HCT116 (cell line): ENCODE measurements around the gene LRRC4C. TPM values are rescaled to one million over a fixed set of nuclear protein-coding genes. Genes with fewer than 3 reads are reported as not detected.

Experiments
- ATAC-seq: fragments of 200-7000 bp; cut with Tn5 transposase; 2 replicates; pipeline ENCODE4 v1.9.1; 2020; ENCODE audit warnings: mild to moderate bottlenecking, moderate library complexity
- BruUV-seq: library from RNA; stranded (reverse); fragments of 400-500 nt; replicated peaks from 2 replicates; lab custom pipeline; 2021; lab: Mats Ljungman, UMichigan
- CTCF ChIA-PET: fragments of 300-600 bp; sonication (Branson Sonifier 250); formaldehyde crosslinking; loops from one replicate; lab custom pipeline; 2021; ENCODE audit warnings: antibody characterized with exemption; lab: Charles Lee
- POLR2A ChIA-PET: fragments of 300-600, 350-600 bp; sonication (Branson Sonifier 250); formaldehyde crosslinking; loops from one replicate; lab custom pipeline; 2021; ENCODE audit warnings: antibody characterized with exemption; lab: Charles Lee
- RAD21 ChIA-PET, 2 experiments: fragments of 300-600 bp; sonication (Branson Sonifier 250); formaldehyde crosslinking; loops; one replicate each; lab custom pipeline; 2023; ENCODE audit warnings: low total read pairs in 2 of 2; ENCODE audit not compliant: uncharacterized antibody in 2 of 2, unreplicated experiment in 2 of 2, low non-redundant PET in 1 of 2; lab: Charles Lee
- DNase-seq: peaks from one replicate; pipeline ENCODE4 v3.0.0-alpha.2; 2010; ENCODE audit warnings: low read depth, low spot score
- H2AFZ ChIP-seq: fragments of 200-600 bp; shearing (Covaris generic), sonication (generic); 2 replicates; pipeline ENCODE4 v1.6.1; 2017; ENCODE audit warnings: low read depth, mixed run types, mixed read lengths, antibody characterized with exemption, low read length; ENCODE audit not compliant: poor library complexity, severe bottlenecking
- H3K27ac ChIP-seq: 2 replicates; pipeline ENCODE4 v1.5.1; 2012; ENCODE audit warnings: low read depth, low read length
- H3K27me3 ChIP-seq: fragments of 200-600 bp; sonication (generic); 2 replicates; pipeline ENCODE4 v1.6.1; 2016; ENCODE audit warnings: mixed run types, low read length, mixed read lengths; ENCODE audit not compliant: insufficient read depth
- H3K36me3 ChIP-seq, 2 experiments: fragments of 200-500 bp in 1 of 2; fragments of 200-600 bp in 1 of 2; sonication (Bioruptor generic) in 1 of 2; sonication (generic) in 1 of 2; 2 replicates each; pipeline versions ENCODE4 v1.5.1 to v1.6.1; 2014 to 2016; ENCODE audit warnings: low read length in 2 of 2, inconsistent platforms in 1 of 2, mixed read lengths in 1 of 2, mixed run types in 1 of 2; ENCODE audit not compliant: insufficient read depth in 2 of 2, control insufficient read depth in 1 of 2
- H3K4me1 ChIP-seq, 2 experiments: fragments of 200-600 bp in 1 of 2; sonication (generic) in 1 of 2; 2 replicates each; pipeline versions ENCODE4 v1.5.1 to v1.6.1; 2012 to 2017; ENCODE audit warnings: low read length in 2 of 2, inconsistent platforms in 1 of 2, mild to moderate bottlenecking in 1 of 2, mixed read lengths in 1 of 2, mixed run types in 1 of 2, moderate library complexity in 1 of 2; ENCODE audit not compliant: insufficient read depth in 2 of 2, control insufficient read depth in 1 of 2
- H3K4me2 ChIP-seq: fragments of 200-600 bp; sonication (generic); 2 replicates; pipeline ENCODE4 v1.6.1; 2017; ENCODE audit warnings: mixed run types, low read length, mixed read lengths
- H3K4me3 ChIP-seq, 2 experiments: fragments of 200-600 bp in 1 of 2; sonication (generic) in 1 of 2; replicated peaks in 1 of 2; 2 replicates each; pipeline ENCODE4 v1.5.1; 2011 to 2016; ENCODE audit warnings: low read length in 2 of 2, control low read depth in 1 of 2, low read depth in 1 of 2, mild to moderate bottlenecking in 1 of 2, mixed read lengths in 1 of 2, mixed run types in 1 of 2
- H3K79me2 ChIP-seq: fragments of 200-600 bp; sonication (generic); 2 replicates; pipeline ENCODE4 v1.6.1; 2017; ENCODE audit warnings: mild to moderate bottlenecking, mixed run types, low read length, moderate library complexity, mixed read lengths; ENCODE audit not compliant: insufficient read depth
- H3K9ac ChIP-seq: fragments of 200-600 bp; sonication (generic); 2 replicates; pipeline ENCODE4 v1.6.1; 2016; ENCODE audit warnings: low read length, mixed read lengths
- H3K9me2 ChIP-seq: fragments of 200-600 bp; sonication (generic), shearing (Covaris generic); 2 replicates; pipeline ENCODE4 v1.6.1; 2017; ENCODE audit warnings: mixed run types, mild to moderate bottlenecking, moderate library complexity; ENCODE audit not compliant: insufficient read depth
- H3K9me3 ChIP-seq, 2 experiments: fragments of 200-500 bp in 1 of 2; fragments of 200-600 bp in 1 of 2; sonication (Bioruptor generic) in 1 of 2; sonication (generic) in 1 of 2; 2 replicates each; pipeline ENCODE4 v1.6.1; 2014 to 2017; ENCODE audit warnings: low read length in 2 of 2, mixed read lengths in 2 of 2, inconsistent platforms in 1 of 2, low read depth in 1 of 2, mild to moderate bottlenecking in 1 of 2, mixed run types in 1 of 2, moderate library complexity in 1 of 2; ENCODE audit not compliant: control insufficient read depth in 1 of 2, insufficient read depth in 1 of 2
- H4K20me1 ChIP-seq: fragments of 200-600 bp; sonication (generic), shearing (Covaris generic); 2 replicates; pipeline ENCODE4 v1.6.1; 2017; ENCODE audit warnings: mixed run types, mild to moderate bottlenecking, moderate library complexity; ENCODE audit not compliant: insufficient read depth
- CBX3 ChIP-seq: IDR thresholded peaks from 2 replicates; pipeline ENCODE4 v1.6.1; 2012; ENCODE audit warnings: low read depth
- CEBPB ChIP-seq: IDR thresholded peaks from 2 replicates; pipeline ENCODE4 v1.6.1; 2012; ENCODE audit warnings: low read depth
- EZH2phosphoT487 ChIP-seq: fragments of 200-600 bp; IDR thresholded peaks from 2 replicates; pipeline ENCODE4 v1.6.1; 2018; ENCODE audit warnings: antibody characterized with exemption, borderline replicate concordance
- FOSL1 ChIP-seq: IDR thresholded peaks from 2 replicates; pipeline ENCODE4 v1.6.1; 2012; ENCODE audit warnings: low read depth
- JUND ChIP-seq: IDR thresholded peaks from 2 replicates; pipeline ENCODE4 v1.6.1; 2012
- POLR2A ChIP-seq: IDR thresholded peaks from 2 replicates; pipeline ENCODE4 v1.7.0; 2011; ENCODE audit warnings: borderline replicate concordance; ENCODE audit not compliant: insufficient read depth, insufficient read length; ENCODE audit errors: extremely low read depth
- POLR2AphosphoS5 ChIP-seq: IDR thresholded peaks from 2 replicates; pipeline ENCODE4 v1.6.1; 2011; ENCODE audit warnings: mild to moderate bottlenecking, low read depth, low read length, moderate library complexity
- SRF ChIP-seq: IDR thresholded peaks from 2 replicates; pipeline ENCODE4 v1.6.1; 2012; ENCODE audit warnings: low read depth
- TCF7L2 ChIP-seq: IDR thresholded peaks from 2 replicates; pipeline ENCODE4 v1.7.0; 2011; ENCODE audit warnings: borderline replicate concordance, inconsistent platforms; ENCODE audit not compliant: insufficient read depth, insufficient read length; ENCODE audit errors: extremely low read depth
- ZFX ChIP-seq: fragments of 450-650 bp; IDR thresholded peaks from 2 replicates; pipeline ENCODE4 v1.6.1; 2017
- ZNF274 ChIP-seq: fragments of 200-500 bp; sonication (Bioruptor generic); IDR thresholded peaks from 2 replicates; pipeline ENCODE4 v1.6.1; 2014; ENCODE audit warnings: mild to moderate bottlenecking, low read depth, low read length, inconsistent platforms
- intact Hi-C: fragments of 100-400 bp; cut with micrococcal nuclease; formaldehyde crosslinking; loops from 2 replicates; pipeline ENCODE4 v1.10.0; 2022
- total RNA-seq: library from RNA; stranded (reverse); gene quantifications from one replicate; pipeline ENCODE4 v1.2.1, GENCODE V29; 2021; ENCODE audit not compliant: unreplicated experiment
- TF ChIP-seq, protein P1 (sequence below): IDR thresholded peaks from 2 replicates; pipeline ENCODE4 v1.6.1; 2011; ENCODE audit warnings: mild to moderate bottlenecking, low read length, moderate library complexity; ENCODE audit not compliant: insufficient replicate concordance; ENCODE audit errors: extremely low read depth

LRRC4C gene
- total RNA-seq, 1 experiment from 2014 or later, result not detected

DNA sequence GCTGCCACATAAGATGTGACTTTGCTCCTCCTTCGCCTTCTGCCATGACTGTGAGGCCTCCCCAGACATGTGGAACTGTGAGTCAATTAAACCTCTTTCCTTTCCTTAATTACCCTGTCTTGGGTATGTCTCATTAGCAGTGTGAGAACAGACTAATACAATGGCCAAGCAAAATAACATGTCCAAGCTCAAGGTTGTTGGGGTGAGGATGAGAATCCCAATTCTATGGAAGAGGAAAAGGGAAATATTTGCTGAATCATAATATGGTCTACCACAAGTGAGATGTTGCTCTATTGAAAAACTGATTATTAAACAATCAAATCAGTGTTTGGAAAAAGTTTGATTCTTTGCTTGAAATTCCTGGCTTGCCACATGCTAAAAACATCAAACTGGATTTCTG lies 48.7 kb upstream of the LRRC4C start:
- CTCF ChIA-PET, result no interaction called here

DNA sequence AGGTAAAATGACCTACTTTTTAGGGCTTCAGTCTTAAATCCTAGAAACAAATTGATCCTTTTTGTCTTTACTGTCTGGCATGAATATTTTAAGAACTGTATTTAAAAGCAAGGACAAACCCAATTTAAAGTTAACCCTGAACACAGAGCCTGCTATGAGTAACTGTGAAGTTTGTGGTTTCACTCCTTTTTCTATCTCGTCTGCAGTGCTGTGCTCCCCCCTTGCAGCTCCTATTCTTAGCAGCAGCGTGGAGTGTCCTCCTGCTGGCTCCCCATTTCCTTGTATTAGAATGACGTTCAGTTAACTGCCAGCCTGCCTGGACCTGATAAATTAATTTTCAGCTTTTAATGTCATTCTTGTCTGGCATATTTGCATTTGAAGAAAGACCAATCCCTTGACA lies 40.0 kb upstream of the LRRC4C start:
- BruUV-seq, result no TSS peak
- RAD21 ChIA-PET, result no interaction called here

More for the DNA sequence above, 48.7 kb upstream of the LRRC4C start:
- intact Hi-C loops, result no loop called here
- no peak overlapping the region for H3K27ac ChIP-seq
- no peak overlapping the region for H3K9ac ChIP-seq
- DNase-seq, result no peak
- no peaks in the 10 kb centered on the region for H3K36me3 ChIP-seq
- H4K20me1 ChIP-seq, result no peaks in the 10 kb centered on the region
- no peaks in the 10 kb centered on the region for H3K9me2 ChIP-seq
- POLR2A ChIA-PET, result no interaction called here
- no peak for TF ChIP-seq POLR2A
- no peak for TF ChIP-seq EZH2phosphoT487
- TF ChIP-seq JUND, result no peak
- TF ChIP-seq POLR2AphosphoS5, result no peak
- no peak for TF ChIP-seq TCF7L2
- no peak for TF ChIP-seq CBX3
- no peak for TF ChIP-seq ZFX
- no peak for TF ChIP-seq FOSL1
- TF ChIP-seq CEBPB, result no peak
- TF ChIP-seq, protein P1, sequence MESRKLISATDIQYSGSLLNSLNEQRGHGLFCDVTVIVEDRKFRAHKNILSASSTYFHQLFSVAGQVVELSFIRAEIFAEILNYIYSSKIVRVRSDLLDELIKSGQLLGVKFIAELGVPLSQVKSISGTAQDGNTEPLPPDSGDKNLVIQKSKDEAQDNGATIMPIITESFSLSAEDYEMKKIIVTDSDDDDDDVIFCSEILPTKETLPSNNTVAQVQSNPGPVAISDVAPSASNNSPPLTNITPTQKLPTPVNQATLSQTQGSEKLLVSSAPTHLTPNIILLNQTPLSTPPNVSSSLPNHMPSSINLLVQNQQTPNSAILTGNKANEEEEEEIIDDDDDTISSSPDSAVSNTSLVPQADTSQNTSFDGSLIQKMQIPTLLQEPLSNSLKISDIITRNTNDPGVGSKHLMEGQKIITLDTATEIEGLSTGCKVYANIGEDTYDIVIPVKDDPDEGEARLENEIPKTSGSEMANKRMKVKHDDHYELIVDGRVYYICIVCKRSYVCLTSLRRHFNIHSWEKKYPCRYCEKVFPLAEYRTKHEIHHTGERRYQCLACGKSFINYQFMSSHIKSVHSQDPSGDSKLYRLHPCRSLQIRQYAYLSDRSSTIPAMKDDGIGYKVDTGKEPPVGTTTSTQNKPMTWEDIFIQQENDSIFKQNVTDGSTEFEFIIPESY, result no peak
- TF ChIP-seq ZNF274, result no peak
- H3K79me2 ChIP-seq, result no peaks in the 10 kb centered on the region
- no peak overlapping the region for H3K4me2 ChIP-seq
- H3K4me1 ChIP-seq, result no peaks in the 10 kb centered on the region
- peaks cover 3 to 18% of the 10 kb centered on the region in 2 experiments; a peak in 2 of 4 replicates for H3K9me3 ChIP-seq
- no peak for ATAC-seq
- no peak overlapping the region for H2AFZ ChIP-seq
- RAD21 ChIA-PET, result no interaction called here
- BruUV-seq, result no TSS peak
- no peaks in the 10 kb centered on the region for H3K27me3 ChIP-seq
- no peak overlapping the region for H3K4me3 ChIP-seq

More for the DNA sequence above, 40.0 kb upstream of the LRRC4C start:
- DNase-seq, result no peak
- no peak overlapping the region for H3K4me3 ChIP-seq
- ChIA-PET CTCF (no interaction called here), POLR2A (no interaction called here)
- no peak overlapping the region for H3K9ac ChIP-seq
- intact Hi-C loops, result no loop called here
- no peak for TF ChIP-seq SRF
- TF ChIP-seq POLR2A, result no peak
- TF ChIP-seq, protein P1, result no peak
- no peaks in the 10 kb centered on the region for H4K20me1 ChIP-seq
- no peak overlapping the region for H3K27ac ChIP-seq
- no peaks in the 10 kb centered on the region for H3K79me2 ChIP-seq
- H3K4me2 ChIP-seq, result no peak overlapping the region
- ATAC-seq, result no peak
- H3K27me3 ChIP-seq, result no peaks in the 10 kb centered on the region
- no peaks in the 10 kb centered on the region for H3K9me2 ChIP-seq
- H3K36me3 ChIP-seq, result no peaks in the 10 kb centered on the region
- peaks cover 9 to 36% of the 10 kb centered on the region in 2 experiments; a peak in 2 of 4 replicates for H3K9me3 ChIP-seq
- no peaks in the 10 kb centered on the region for H3K4me1 ChIP-seq
- H2AFZ ChIP-seq, result no peak overlapping the region
